LoVo (cell line): ENCODE measurements around the gene CTBP2.

Experiments used
- DNase-seq: peaks from one replicate; pipeline ENCODE4 v3.0.0-alpha.2; 2016; ENCODE audit warnings: low spot score

Gene CTBP2

DNA sequence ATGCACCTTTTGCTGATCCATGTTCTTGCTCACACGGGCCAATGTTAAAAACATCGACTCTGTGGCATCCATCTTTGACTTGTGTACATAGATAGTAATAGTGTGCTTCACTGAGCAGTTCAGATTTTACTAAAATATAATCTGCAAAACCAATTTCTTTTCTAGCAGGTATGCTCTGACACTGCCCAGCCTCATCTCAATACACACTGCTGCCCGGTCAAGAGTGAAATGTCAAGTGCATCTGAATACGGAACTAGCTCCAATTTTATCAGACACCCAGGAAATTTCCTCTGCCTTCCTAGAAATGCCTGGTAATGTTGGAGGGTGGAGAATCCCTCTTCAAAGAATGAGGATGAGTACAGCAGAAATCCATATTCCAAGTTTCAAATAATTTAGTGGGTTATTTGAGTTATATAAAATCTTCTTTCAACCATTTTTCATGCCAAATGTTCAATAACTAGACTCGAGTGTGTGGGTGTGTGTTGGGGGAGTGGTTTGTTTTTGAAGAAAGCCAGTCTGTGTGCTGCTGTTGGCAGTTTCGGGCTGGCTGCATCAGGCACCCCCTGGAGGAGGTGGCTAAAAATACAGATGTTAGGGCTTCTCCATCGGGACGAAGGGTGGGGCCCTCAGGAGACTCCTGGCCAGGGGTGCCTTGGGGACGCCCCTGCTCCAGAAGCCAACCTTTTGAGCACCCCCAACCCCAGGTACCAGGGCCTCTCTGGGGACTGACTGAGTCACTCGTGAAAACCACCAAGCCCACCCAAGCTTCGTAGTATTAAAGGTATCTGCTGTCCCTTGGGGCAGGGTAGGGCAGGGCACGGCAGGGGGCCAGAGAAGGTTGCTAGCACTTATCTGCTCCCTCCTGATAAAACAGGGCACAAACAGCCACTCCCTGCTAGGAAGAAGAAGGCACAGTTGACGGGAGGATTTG lies 15.4 kb downstream of the CTBP2 start:
- no peak for DNase-seq

DNA sequence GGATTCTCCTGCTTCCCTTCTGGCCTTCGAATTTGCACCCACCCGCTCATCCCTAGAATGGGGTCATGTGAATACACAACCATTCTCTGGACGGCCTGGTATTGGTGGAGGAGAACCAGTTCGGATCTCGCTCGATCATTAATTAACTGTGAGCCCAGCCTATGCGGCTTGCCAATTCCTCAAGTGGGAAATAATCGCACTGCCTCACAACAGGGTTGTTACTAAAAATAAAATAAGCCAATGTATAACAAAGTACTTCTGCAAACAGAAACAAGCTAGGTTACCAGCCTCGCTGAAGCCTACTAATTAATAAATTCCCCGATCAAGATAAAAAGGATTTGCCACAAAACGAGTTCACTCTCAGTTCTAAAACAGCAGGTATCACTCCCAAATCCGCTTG lies 16.2 kb downstream of the CTBP2 start:
- DNase-seq, result no peak

DNA sequence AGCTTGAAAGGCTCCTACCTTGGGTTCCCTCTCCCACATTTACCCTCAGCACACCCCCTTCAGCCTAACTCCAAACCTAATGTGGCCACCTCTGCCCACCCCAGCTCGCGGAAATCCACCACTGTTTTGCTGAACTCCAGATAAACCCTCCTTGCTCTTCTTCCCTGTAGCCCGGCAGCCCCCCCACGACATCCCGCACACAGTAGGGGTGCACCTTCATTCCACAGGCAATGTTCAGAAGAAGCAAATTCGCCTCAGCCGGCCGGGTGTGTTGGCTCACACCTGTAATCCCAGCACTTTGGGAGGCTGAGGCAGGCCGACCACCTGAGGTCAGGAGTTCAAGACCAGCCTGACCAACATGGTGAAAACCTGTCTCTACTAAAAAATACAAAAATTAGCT lies 17.4 kb downstream of the CTBP2 start:
- no peak for DNase-seq

DNA sequence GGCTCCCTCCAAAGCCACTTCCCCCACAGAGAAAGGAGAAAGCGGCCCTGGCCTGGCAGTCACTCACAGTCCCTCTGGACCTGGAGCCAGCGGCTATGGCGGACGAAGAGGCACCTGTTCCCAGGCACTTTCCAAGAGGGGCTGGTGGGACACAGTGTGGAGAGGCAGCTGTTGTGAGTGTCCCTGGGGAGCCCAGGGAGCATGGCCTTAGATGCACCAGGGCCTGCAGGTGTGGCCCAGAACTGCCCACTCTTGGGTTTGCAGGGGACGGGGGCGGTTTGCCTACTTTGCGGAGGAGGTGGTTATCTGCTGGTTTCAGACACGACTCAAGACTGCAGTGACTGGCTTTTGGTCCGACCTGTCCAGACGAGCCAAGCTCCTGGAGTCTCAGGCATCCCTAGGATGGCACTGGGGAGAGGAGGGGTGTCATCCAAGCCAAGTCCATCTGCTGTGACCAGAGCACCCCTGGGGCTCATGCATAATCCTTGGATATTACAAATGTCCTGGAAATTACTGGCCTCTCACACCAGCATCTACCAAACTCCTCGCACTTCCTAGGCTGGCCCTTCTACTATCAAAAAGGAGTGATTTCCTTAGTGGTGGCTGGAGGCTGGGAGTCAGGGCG lies 18.4 kb downstream of the CTBP2 start:
- no peak for DNase-seq

DNA sequence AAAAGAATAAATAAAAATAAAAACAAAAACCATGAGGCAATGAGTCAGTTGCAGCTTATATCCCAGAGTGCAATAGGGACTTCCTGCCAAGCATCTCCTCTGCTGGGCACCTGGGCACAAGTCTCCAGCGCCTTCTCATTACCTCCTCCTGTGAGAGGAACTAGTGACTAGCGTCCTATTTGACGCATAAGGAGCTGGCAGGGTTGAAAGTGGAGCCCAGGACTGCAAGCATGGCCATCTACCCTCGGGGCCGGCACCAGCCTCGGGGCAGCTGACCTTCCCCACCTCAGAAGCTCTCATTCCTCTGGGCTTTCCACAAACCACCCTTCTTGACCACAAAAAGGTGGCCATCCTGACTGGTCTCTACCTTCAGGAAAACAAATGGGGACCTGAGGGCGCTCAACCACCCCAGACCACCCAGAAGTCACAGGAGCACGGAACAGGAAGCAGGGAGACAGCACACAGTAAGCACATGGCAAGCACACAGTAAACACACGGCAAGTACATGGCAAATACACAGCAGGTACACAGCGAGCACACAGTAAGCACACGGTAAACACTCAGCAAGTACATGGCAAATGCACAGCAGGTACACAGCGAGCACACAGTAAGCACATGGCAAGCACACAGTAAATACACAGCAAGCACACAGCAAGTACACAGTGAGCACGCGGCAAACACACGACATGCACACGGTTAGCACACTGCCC lies 19.1 kb downstream of the CTBP2 start:
- no peak for DNase-seq

DNA sequence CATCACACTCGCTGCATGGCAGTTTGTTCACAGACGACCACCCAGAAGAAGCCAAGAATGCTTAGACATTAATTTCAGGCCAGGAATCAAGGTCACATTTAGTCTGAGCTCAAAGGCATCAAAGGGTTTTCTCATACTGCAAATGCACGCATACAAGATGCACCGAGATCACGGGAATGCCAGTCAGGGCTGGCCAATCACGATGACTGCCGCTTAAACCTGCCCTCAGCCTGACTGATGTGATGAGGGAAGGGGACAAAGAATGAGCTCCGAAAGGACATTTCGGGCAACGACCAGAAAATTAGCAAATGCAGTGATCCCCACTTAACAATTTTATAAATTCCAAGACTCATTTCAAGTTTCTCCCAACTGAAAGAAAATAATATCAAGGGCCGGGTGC lies 20.2 kb downstream of the CTBP2 start:
- DNase-seq, result no peak

DNA sequence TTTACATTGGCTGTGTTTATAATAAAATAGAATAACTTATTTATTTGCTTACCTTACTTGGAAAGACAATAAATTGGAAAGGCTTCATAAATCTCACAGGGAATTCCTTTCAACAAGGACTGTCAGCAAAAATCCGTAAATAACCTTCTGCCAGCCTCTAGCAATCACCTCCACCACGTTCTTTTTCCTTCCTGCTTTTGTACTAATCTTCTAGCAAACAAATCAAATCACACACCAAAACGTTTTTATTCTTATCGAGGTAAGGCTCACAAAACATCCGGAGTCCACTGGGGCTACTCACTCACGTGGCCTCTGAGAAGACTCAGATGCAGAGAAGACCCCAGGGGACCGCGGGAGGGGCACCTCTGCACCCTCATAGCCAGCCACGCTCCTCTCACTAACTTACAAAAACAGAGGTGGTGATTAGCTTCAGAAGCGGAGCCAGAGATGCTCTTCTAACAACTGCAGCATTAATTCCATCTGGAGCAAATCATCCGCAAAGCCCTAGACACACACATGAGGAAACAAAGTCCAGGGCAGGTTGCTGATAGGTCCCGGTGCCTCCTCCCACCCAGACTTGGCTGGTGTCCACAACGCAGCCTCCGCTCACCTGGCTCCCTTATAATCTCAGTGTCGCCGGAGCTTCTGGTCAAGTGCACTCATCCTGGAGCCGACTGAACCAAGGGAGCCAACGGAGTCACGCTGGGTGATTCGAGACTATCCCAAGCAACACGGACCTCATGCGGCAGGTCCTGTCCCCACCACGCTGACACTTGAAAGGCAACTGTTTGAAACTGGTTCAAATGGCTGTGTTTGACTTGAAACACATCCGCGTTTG lies 22.5 kb downstream of the CTBP2 start:
- no peak for DNase-seq

DNA sequence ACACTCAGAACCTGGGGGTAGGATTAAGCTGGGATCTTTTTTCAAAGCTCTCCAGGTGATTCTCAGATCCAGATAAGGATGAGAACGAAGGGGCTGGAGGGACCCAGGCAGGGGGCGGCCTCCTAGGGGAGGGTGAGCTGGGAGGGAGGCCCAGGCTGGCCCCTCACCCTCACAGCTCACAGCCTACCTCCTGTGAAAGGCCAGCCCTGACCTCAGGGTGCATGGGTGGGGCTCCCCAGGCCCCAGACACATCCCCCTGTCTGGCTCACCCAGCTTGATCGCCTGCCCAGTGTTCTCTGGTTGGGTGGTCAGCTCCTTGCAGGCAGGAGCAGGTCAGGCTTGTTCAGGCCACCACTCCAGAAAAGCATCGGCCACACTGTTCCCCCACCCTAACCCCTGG lies 24.3 kb downstream of the CTBP2 start:
- no peak for DNase-seq

DNA sequence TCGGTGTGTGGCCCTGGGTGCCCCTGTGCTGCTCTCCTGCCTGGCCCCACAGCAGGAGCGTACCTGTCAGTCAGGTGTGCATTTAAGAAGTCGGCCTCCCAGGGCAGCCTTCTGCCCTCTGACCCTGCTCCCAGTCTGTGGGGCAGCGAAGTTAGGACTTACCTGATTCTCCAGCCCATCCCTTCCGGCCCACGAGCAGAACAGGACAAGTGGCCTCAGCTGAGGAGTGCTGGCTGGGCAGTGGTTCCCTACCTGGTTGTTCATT lies 24.7 kb downstream of the CTBP2 start:
- DNase-seq, result no peak

DNA sequence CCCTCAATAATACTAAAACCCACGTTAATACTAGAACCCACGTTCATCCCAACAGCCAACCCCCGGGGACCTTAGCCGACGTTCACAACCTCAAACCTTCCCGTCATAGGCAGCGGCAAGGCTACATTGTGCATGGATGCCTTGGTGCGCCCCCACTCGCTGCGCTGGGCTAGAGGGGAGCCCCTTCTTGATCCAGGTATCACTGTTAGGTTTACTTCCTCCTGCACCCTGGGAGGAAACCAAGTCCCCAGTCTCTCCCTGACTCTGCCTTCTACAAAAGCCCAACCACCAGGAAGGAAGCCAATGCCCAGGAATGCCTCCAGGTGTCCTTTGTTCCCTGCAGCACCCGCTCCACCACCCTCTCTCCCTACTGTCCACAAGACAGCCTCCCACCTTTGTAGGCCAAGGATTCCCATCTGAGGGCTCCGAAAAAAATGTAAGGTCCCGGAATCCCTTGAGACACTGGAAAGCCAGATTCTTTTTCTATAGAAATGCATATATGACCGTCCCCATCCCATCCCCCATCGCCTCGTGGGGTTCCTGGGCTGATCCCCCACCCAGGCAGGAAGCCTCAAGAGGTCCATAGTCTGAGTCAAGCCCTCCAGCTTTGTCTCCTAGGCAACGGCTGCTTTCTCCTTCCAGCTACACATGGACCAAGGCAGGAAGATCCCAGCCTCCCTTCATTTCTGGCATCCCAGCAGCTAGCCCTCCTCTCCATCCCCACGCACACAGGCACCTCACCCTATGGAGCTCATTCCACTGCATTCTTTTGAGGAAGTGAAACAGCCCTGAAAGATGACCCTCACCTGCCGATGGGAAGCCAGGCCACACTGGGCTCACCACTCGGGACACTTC lies 25.2 kb downstream of the CTBP2 start:
- DNase-seq, result no peak

DNA sequence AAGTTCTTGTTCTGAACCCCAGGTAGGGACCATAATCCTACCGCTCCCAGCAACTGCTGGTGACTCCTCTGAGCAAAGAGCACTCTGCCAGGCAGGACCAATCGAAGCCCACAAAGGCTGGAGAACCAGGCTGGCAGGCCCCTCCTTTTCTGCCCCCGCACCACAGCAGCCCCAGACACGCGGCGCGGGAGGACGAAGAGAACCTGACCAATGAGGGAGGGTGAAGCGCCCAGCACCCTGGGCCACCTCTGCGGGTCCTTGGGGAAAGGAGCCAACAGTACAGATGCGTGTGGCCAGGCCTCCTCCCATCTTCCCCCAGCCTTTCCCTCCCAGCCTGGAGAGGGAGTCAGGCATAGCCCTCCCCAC lies 25.9 kb downstream of the CTBP2 start:
- no peak for DNase-seq

DNA sequence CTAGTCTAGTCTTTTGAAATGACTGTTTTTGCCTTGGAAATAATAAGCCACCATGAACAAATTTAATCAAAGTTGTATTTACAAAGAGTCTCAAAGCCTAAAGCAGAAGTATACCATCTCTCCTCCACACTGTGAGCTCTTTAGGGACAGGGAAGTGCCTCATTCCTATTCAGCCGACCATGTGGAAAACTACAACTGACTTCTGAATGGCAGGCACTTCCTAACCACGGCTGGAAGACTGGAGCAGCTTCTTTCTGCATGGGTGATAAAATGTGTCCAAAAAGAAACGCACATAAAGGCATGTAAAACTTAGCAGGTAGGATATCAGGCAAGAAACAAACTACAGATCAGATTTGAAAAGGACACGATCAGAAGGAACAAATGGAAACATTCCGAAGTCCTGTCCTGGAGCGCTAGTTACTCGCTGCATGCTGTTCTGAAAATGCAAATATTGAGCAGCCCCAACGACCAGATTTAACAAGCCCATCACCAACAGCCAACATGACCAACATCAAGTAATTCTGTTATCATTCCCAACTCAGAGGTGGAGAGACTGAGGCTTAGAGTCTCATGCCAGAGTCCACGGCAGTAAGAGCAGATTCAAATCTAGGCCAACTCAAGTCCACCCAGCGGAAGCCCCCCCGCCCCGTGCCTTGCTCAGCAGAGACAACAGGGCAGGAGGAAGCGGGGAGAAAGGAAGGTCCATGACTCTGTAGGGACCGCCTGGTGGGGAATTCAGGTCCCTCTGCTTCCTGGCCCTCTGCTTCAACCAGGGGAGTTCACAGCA lies 26.5 kb downstream of the CTBP2 start:
- no peak for DNase-seq

DNA sequence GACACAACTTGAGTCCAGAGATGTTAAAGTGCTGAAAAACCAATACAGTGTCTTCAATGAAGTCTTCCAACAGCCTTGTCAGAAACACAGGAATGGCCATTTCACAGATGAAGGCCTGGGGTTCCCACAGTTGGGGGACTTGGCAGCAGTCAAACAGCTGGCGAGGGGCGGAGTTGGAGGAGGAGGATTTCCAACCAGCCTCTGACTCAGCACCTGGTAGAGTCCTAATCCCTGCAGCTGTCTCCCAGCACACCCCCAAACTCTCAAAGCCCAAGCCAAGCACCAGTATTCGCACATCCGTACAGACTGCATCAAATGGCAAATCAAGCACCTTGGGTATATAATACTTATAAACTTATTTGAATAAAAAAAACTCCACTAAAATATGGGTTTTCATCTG lies 28.0 kb downstream of the CTBP2 start:
- no peak for DNase-seq

DNA sequence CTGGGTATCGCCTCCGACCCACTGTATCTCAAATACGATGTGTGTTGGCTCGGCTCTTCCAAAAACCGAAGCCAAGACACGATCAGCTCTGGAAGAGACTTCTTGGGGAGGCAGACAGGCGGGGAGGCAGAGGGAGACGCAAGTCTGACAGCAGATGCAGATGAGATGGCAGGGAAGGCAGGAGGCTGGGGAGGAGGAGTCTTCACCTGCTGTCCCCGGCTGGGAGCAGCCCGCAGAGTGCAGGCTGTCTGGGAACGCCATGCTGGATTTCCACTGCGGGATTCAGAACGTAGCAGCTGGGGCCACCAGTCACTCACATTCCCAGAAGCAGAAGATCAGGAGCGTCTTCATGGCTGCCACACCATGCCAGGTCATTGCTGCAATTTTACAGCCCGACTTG lies 29.4 kb downstream of the CTBP2 start:
- DNase-seq, result no peak

DNA sequence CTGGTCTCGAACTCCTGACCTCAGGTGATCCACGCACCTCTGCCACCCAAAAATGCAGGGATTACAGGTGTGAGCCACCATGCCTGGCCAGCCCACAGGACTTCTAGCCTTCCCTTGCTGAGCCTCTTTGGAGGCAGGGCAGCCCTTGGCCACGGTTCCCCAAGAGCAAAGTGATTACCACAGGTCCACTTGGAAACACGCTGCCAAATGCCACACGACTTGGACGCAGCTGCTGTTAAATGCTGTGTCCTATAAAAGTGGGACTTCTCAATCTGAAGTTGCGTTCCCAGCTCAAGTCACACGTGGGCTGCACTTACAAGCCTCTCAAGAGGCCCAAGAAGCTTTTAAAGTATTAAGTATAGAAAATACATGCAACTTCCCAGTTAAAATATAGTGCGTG lies 30.1 kb downstream of the CTBP2 start:
- no peak for DNase-seq

DNA sequence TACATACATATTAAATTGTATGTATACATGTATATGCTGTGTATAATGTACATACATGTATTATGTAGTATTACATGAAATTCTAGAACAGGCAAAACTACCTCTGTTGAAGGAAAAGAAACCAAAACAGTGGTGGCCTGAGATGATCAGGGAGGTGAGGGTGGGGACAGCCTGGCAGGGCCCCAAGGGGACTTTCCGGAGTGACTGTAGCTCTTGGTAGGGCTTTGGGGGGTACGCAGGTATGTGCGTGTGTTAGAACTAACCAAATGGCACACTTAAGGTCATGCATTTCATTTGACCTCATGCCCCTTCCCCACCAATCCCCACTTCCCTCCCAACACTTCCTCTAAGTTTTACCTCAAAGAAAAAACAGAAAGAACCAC lies 31.3 kb downstream of the CTBP2 start:
- no peak for DNase-seq

DNA sequence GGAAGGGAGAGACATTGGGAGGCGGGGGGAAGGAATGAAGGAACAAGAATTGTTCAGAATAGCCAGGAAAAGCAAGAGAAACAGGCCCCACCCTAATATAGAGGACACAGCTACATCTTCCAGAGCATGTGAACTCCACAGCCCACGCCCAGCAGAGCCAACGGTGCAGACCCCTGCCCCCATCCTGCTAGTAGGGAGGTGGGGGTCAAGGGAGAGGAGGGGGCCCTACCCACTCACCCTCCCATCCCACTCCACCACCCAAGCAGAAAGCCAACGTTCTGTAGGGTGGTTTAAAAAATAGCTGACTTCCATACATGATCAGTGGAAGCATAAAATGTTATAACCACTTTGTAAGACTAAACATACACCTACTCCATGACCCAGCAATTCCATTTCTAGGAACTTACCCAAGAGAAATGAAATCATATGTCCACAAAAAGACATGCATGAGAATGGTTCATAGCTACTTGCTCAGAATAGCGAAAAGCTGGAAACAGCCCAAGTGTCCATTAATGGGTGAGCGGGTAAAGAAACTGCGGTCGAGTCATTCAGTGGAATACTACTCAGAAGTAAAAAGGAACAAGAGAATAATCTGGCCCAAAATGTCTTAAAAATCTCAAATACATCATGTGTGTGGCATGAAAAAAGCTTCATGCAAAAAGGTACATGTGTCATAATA lies 31.8 kb downstream of the CTBP2 start:
- no peak for DNase-seq

DNA sequence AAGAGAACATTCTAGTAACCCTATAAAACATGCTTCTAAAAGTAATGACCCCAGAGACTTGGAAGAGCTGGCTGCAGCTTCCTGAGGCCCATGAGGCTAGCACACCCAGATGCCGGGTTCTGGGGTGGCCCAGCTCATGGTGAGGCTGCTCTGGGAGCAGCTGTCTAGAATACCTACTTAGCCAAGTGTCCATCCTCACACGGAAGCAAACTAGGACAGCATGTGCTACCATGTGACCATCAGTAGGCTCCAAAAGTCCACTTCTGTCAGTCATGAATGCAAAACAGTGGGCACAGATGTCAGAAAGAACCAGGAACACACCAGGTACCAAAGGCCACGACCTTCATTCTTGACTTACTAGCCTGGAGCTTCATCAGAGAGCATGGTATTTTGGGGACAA lies 32.4 kb downstream of the CTBP2 start:
- DNase-seq, result no peak

DNA sequence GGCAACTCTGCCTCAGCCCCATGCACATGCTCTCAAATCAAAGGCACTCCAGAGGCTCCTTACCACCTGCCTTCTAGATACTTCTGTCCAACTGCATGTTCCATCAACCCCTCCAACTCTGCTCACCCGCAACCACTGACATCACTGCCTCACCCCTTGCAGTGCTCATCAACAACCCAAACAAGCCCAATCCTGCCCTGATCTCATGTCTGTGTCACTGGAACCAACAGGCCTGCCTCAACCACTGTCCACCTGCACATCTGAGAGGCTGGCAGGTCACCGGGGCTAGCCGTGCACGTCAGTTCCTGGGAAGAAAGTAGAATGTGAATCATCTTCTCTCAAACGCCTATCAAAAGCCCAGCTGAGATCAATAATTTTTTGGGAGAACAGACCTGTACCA lies 33.3 kb downstream of the CTBP2 start:
- DNase-seq, result no peak
